Measurements from ENCODE around the gene CAMK2A. TPM values are rescaled to one million over a fixed set of nuclear protein-coding genes. Genes with fewer than 3 reads are reported as not detected.

The CAMK2A gene
- total RNA-seq, 1 experiment from 2014 or later: 0.13 TPM

DNA sequence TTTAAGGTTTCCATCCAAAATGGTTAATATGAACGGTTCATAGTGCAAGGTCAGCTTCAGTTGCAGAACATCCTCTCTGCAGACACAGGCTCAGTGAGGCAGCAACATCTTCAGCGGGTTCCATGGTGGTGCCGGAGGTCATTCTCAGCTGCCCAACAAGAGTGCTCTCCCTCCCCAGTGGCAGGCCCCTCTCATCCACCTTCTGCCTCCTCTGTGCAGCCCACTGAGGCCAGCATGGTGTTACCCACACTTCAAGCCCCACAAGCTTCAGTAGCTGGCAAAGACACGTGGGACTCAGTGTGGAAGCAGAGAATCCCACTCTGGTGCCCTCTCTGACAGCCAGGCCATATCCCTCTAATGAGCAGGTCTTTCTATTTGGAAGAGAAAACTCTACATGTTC, 17.2 kb upstream of the CAMK2A start:
- Histone ChIP-seq H3K4me2 (no peak overlapping the region), H3K4me1 (replicated peaks; ENCODE audit: insufficient read depth) (peaks cover 15% of the 10 kb centered on the region), H3K9me2 (ENCODE audit: insufficient read depth) (no peaks in the 10 kb centered on the region), H3K27me3 (ENCODE audit: insufficient read depth, low read depth) (no peaks in the 10 kb centered on the region), H3K79me2 (ENCODE audit: low read depth) (no peaks in the 10 kb centered on the region), H3K27ac (no peak overlapping the region), H3F3A (ENCODE audit: insufficient read depth, low read depth) (peaks cover 9% of the 10 kb centered on the region), H4K20me1 (ENCODE audit: insufficient read depth) (no peaks in the 10 kb centered on the region), H2AFZ (no peak overlapping the region), H3K9me3 (ENCODE audit: insufficient read depth, low read depth) (no peaks in the 10 kb centered on the region), H3K36me3 (ENCODE audit: low read depth) (no peaks in the 10 kb centered on the region), H3K4me3 (no peak overlapping the region)
- TF ChIP-seq EZH2 (IDR thresholded peaks at IDR 0.05; ENCODE audit: low read depth): no peak
- TF ChIP-seq, protein P1, sequence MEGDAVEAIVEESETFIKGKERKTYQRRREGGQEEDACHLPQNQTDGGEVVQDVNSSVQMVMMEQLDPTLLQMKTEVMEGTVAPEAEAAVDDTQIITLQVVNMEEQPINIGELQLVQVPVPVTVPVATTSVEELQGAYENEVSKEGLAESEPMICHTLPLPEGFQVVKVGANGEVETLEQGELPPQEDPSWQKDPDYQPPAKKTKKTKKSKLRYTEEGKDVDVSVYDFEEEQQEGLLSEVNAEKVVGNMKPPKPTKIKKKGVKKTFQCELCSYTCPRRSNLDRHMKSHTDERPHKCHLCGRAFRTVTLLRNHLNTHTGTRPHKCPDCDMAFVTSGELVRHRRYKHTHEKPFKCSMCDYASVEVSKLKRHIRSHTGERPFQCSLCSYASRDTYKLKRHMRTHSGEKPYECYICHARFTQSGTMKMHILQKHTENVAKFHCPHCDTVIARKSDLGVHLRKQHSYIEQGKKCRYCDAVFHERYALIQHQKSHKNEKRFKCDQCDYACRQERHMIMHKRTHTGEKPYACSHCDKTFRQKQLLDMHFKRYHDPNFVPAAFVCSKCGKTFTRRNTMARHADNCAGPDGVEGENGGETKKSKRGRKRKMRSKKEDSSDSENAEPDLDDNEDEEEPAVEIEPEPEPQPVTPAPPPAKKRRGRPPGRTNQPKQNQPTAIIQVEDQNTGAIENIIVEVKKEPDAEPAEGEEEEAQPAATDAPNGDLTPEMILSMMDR (conservative IDR thresholded peaks at IDR 0.05): no peak
- no TSS peak for BruUV-seq (replicated peaks)
- DNase-seq: no peak
- ChIA-PET POLR2A (ENCODE audit: unreplicated experiment) (no interaction called here), CTCF (no interaction called here)
- intact Hi-C loops (cut with micrococcal nuclease; ENCODE audit: unreplicated experiment): no loop called here

DNA sequence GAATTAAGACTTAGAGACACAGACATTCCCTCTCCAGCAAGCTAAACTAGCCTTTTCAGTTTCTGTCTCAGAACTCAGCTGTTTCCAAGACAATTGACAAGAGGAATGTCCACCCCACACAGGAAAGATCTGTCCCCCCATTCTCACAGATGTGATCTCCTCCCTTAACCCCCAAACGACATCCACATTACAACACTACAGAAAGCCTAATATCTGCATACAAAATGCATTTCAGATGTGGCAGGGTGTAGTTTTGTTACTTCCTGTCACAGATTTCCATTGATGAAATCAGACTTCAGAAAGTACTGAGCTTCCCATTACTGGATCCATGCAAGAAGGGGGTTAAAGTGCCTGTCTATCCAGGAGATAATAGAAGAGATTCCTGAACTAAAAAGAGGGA, 16.0 kb upstream of the CAMK2A start:
- no peaks in the 10 kb centered on the region for H3K9me3 ChIP-seq (ENCODE audit: insufficient read depth, low read depth)
- H3K79me2 ChIP-seq (ENCODE audit: low read depth): no peaks in the 10 kb centered on the region
- no peak overlapping the region for H3K27ac ChIP-seq
- peaks cover 15% of the 10 kb centered on the region for H3K4me1 ChIP-seq (replicated peaks; ENCODE audit: insufficient read depth)
- no peak overlapping the region for H2AFZ ChIP-seq
- CTCF ChIA-PET: interaction anchor here (0.7 kb wide), 1 partner anchor 11 kb away, joined by 3 read pairs; no protein-coding TSS in a partner anchor
- H3F3A ChIP-seq (ENCODE audit: insufficient read depth, low read depth): peaks cover 9% of the 10 kb centered on the region
- POLR2A ChIA-PET (ENCODE audit: unreplicated experiment): interaction anchor here (0.6 kb wide), 1 partner anchor 284 kb away, joined by 3 read pairs; no protein-coding TSS in a partner anchor
- no peaks in the 10 kb centered on the region for H3K36me3 ChIP-seq (ENCODE audit: low read depth)
- no peak overlapping the region for H3K4me2 ChIP-seq
- intact Hi-C loops (cut with micrococcal nuclease; ENCODE audit: unreplicated experiment): no loop called here
- no peak for DNase-seq
- BruUV-seq (replicated peaks): no TSS peak
- TF ChIP-seq EZH2 (IDR thresholded peaks at IDR 0.05; ENCODE audit: low read depth): no peak
- TF ChIP-seq, protein P1 (conservative IDR thresholded peaks at IDR 0.05): no peak
- no peaks in the 10 kb centered on the region for H3K9me2 ChIP-seq (ENCODE audit: insufficient read depth)
- no peak overlapping the region for H3K4me3 ChIP-seq
- no peaks in the 10 kb centered on the region for H4K20me1 ChIP-seq (ENCODE audit: insufficient read depth)
- no peaks in the 10 kb centered on the region for H3K27me3 ChIP-seq (ENCODE audit: insufficient read depth, low read depth)

DNA sequence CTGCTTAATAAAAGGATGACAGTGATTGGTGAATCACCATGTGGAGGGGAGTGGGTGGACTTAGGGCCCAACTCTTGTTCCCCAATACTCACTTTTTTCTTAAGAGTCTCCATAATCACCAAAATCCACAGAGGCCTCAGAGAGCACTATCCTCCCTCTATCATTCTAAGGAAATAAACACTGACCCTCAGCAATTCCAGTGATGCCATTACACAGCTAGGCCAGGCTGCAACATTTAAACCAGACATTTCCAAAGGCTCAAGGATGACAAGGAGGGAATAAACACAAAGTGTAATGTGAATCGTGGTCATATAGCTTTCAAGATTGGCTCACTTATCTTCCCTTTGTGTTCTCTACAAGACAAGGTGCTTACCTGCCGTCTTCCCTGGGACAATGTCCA, 15.5 kb upstream of the CAMK2A start:
- H4K20me1 ChIP-seq (ENCODE audit: insufficient read depth): no peaks in the 10 kb centered on the region
- H3K27me3 ChIP-seq (ENCODE audit: insufficient read depth, low read depth): no peaks in the 10 kb centered on the region
- H3K9me3 ChIP-seq (ENCODE audit: insufficient read depth, low read depth): no peaks in the 10 kb centered on the region
- H3K36me3 ChIP-seq (ENCODE audit: low read depth): no peaks in the 10 kb centered on the region
- H2AFZ ChIP-seq: no peak overlapping the region
- H3K4me3 ChIP-seq: no peak overlapping the region
- H3K27ac ChIP-seq: no peak overlapping the region
- H3K79me2 ChIP-seq (ENCODE audit: low read depth): no peaks in the 10 kb centered on the region
- peaks cover 15% of the 10 kb centered on the region for H3K4me1 ChIP-seq (replicated peaks; ENCODE audit: insufficient read depth)
- ChIA-PET POLR2A (ENCODE audit: unreplicated experiment) (interaction anchor here (0.6 kb wide), 1 partner anchor 284 kb away, joined by 3 read pairs; no protein-coding TSS in a partner anchor), CTCF (no interaction called here)
- intact Hi-C loops (cut with micrococcal nuclease; ENCODE audit: unreplicated experiment): no loop called here
- no peak overlapping the region for H3K4me2 ChIP-seq
- DNase-seq: no peak
- TF ChIP-seq, protein P1 (conservative IDR thresholded peaks at IDR 0.05): no peak
- no peak for TF ChIP-seq EZH2 (IDR thresholded peaks at IDR 0.05; ENCODE audit: low read depth)
- H3K9me2 ChIP-seq (ENCODE audit: insufficient read depth): no peaks in the 10 kb centered on the region
- peaks cover 9% of the 10 kb centered on the region for H3F3A ChIP-seq (ENCODE audit: insufficient read depth, low read depth)
- BruUV-seq (replicated peaks): no TSS peak
